Activated effector memory CD4-positive, alpha-beta T cell treated with anti-CD3 and anti-CD28 coated beads, Interleukin-2, amount 50 U/mL, for 16 hours (primary cell): ENCODE data around the gene ZNF534.
"Not testable (repeated sequence)": the region's sequence is repeated elsewhere in the genome, so short reads cannot be mapped to it uniquely, and the experiment has no call there.

Source experiments
- DNase-seq: peaks from one replicate; pipeline ENCODE4 v3.0.0-alpha.2; 2020

Gene ZNF534

GRCh38 chr19:52428937-52429336 lies at the start of gene ZNF534:
TSS of gene ZNF534 (plus strand) at chr19:52429148. CDS start at chr19:52431475, 2,327 bp downstream.
- DNase-seq: no peak

DNA sequence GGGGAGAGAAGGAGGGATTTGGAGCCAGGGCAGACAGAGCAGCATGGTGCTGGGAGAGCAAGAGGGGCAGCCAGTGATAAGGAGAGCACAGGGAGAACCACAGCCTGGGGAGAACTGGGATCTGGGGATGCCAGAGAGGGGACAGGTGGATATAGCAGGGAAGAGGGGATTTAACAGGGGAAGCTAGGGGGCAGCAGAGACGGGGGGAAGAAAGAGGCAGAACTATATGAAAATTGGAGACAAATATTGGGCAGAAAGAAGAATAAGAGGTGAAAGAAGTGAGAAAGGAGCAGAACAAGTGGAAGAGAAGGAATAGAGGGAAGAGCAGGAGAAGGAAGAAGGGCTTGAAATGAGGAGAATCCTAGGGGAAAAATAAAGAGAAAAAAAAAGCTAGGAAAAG lies 37.8 kb upstream of the ZNF534 start:
- DNase-seq: no peak

DNA sequence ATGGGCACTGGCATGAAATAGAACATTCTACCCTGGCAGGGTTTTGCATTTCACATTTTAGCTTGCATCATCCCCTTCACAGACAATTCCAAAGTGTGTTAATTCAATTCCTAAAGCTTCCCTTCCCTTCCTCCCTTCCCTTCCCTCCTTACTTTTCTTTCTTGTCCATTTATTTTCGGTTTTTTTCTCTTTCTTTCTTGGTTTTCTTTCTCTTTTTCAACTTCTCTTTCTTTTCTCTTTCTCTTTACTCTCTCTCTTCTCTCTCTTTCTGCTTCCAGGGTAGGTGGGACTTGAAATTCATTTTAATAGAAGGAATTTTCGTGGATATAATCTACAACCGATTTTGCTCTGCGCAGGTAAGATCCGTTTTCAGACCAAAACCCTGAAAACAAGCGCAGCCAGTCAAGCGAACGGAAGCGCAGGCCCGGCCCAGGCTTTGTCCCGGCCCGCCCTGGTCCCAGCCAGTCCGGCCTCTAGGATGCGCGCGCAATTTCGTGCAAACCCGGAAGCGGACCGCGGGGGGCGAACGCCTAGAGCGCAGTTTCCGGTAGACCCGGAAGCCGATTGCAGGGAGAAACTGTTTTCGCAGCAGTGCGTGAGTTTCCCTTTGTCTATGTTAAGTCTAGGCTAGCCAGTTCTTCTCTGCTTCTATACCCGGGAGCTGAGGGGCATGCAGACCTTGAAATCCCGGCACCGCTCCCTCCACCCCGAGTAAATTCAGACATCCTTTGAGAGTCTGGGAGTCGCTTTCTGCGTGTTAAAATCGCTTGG lies 31.5 kb upstream of the ZNF534 start, which contains the start of gene ZNF528:
TSS of gene ZNF528 (plus strand) at position 540 of the 771 bp plus-strand sequence. CDS start 4,165 bp downstream, outside the sequence.
- peak; percentile 97 for DNase-seq

DNA sequence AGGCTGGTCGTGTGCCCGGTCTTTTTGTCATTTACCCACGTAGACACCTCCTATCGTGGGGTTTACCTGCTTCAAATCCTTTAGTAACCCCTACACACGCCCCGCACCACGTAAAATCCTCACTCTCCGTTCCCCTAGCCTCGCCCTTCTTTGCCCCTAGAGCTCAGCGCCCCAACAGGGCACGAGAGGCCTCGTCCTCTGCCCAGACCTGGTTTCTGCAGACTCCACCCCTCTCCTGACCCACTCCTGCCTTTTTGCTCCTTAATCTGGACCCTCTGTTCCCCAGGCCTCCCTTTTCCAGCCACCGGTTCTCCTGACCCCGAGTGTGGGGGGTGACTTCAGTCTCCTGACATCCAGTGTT lies 30.9 kb upstream of the ZNF534 start:
- DNase-seq: no peak

DNA sequence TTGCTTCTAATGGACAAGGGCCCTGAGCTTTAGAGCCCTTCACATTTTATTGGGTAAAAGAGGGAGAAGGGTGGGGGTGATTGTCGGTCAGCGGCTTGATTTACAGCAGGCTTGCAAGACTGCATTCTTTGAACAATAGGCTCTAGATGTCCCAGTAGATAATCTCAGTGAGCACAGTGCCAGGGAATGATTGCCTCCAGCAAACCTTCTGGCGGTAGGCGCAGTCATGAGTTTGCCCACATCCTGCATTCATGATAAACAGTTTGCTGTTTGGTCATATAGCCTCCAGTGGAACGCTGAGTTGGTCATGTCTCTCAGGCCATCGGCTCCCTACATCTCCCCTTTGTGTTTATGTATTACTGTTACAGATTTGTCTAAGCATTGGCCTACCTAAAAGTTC lies 18.7 kb upstream of the ZNF534 start:
- no peak for DNase-seq

- DNase-seq: no peak
These were observed 13.2 kb upstream of the ZNF534 start for GRCh38 chr19:52415711-52416110.

- DNase-seq: no peak
These were observed 13.2 kb downstream of the ZNF534 start for GRCh38 chr19:52442179-52442578.

DNA sequence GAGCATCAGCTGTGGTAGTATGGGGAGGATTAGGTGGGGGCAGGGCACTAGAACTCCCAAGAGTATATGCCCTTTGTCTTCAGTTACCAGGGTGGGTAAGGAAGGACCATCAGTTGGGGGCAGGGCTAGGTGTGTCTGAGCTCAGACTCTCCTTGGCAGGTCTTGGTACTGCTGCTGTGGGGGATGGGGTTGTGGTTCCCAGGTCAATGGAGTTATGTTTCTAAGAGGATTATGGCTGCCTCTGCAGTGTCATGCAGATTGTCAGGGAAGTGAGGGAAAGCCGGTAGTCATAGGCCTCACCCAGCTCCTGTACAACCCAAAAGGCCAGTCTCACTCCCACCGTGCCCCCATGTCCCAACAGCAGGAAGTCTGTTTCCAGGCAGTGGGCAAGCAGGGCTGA lies 15.6 kb downstream of the ZNF534 start:
- DNase-seq: no peak

DNA sequence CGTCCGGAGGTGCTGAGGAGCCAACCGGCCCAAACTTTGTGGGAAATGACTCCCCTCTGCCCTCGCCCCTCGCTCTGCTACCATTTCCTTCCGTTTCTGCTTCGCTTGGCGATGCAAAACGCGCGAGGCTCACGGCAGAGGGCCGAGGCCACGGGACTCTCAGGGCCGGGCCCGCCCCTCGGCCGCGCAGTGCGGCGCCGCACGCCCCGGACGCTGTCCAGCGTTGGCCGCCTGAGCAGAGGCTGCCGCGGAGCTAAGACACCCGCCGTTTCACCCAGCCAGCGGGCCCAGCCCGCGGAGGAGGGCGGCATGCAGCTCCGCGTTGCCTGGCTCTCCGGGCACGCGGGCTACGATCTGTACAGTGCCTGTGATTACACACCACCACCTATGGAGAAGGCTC lies 22.3 kb downstream of the ZNF534 start:
- no peak for DNase-seq

- DNase-seq: peak; percentile 85
These were observed 24.6 kb downstream of the ZNF534 start, which contains the start of gene ZNF578 for GRCh38 chr19:52453324-52454094. TSS of gene ZNF578 (plus strand) at chr19:52453553. CDS start at chr19:52501846, 48,293 bp downstream.

DNA sequence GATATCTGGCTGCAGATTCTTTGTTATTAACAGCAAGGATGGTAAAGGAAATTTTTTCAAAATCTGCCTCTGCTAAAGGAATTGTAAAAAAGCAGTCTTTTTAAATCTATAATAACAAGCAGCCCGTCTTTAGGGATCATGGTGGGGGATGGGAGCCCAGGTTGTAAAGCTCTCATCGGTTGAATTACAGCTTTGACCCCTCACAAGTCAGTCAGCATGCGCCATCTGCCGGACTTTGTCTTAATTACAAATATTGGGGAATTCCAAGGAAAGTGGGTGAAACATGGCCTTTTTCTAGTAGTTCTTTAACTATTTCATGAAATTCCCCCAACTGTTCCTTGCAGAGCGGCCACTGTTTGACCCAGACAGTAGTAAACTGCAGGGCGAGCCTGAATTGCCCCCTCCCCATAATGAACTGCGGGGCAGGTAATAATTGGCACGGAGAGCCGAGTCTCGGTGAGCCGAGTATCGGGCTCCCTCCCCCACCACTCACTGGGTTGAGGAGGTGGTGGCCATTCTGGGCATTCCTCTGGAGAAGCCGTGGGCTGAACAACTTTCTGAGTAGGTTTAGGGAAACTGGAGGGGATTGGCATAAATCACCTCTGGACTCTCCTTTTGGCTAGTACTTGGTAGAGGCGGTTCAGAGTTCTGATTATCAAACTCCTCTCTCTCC lies 36.0 kb downstream of the ZNF534 start:
- DNase-seq: no peak

DNA sequence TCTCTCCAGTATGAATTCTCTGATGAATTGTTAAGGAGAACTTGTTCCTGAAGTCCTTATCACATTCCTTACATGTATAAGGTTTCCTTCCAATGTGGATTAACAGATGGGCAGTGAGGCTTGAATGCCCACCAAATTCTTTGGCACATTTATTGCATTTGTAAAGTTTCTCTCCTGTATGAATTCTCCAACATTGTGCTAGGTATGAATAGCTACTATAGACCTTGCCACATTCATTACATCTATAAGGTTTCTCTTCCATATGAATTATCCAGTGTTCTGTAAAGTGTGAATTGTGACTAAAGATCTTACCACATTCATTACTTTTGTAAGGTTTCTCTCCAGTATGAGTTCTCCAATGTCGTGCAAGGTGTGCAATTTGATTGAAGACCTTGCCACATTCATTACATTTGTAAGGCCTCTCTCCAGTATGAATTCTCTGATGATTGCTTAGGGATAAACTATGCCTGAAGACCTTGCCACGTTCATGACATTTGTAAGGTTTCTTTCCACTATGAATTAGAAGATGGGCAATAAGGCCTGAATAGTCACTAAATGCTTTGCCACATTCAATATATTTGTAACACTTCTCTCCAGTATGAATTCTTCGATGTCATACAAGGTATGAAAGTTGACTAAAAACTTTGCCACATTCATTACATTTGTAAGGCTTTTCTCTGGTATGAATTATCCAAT lies 44.9 kb downstream of the ZNF534 start:
- no peak for DNase-seq

- DNase-seq: no peak
These were observed 45.6 kb downstream of the ZNF534 start for GRCh38 chr19:52474351-52475127.

DNA sequence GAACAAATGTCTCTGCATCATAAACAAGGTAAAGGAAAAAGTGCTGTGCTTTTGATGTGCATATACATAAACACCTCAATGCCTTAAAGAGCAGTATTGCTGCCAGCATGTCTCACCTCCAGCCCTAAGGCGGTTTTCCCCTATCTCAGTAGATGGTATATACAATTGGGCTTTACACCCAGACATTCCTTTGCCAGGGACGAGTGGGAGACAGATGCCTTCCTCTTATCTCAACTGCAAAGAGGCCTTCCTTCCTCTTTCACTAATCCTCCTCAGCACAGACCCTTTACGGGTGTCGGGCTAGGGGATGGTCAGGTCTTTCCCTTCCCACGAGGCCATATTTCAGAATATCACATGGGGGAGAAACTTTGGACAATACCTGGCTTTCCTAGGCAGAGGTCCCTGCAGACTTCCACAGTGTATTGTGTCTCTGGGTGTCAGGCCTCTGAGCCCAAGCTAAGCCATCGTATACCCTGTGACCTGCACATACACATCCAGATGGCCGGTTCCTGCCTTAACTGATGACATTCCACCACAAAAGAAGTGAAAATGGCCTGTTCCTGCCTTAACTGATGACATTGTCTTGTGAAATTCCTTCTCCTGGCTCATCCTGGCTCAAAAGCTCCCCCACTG lies 55.3 kb downstream of the ZNF534 start:
- DNase-seq: not testable (repeated sequence)

DNA sequence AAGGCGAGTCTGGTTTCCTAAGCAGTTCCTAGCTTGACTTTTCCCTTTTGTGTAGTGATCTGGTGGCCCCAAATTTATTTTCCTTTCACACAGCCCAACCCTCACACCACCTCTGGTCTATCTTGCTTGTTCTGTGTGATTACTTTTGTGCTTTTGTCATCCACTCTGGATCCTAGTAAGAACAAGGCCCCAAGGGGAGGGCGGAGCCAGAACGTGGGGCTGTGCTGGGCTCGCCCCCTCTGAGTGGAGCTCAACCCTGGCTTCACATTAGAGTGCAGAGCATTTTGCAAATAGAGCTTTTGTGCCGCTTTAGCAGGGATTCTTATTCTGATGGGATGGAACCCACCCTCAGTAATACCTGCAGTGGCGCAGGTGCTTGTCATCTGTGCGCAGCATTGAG lies 56.1 kb downstream of the ZNF534 start:
- not testable (repeated sequence) for DNase-seq

DNA sequence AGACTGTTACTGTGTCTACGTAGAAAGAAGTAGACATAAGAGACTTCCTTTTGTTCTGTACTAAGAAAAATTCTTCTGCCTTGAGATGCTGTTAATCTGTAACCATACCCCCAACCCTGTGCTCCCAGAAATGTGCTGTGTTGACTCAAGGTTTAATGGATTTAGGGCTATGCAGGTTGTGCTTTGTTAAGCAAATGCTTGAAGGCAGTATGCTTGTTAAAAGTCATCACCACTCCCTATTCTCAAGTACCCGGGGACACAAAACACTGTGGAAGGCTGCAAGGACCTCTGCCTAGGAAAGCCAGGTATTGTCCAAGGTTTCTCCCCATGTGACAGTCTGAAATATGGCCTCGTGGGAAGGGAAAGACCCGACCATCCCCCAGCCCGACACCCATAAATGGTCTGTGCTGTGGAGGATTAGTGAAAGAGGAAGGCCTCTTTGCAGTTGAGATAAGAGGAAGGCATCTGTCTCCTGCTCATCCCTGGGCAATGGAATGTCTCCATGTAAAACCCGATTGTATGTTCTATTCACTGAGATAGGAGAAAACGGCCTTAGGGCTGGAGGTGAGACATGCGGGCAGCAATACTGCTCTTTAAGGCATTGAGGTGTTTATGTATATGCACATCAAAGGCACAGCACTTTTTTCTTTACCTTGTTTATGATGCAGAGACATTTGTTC lies 56.8 kb downstream of the ZNF534 start:
- not testable (repeated sequence) for DNase-seq

DNA sequence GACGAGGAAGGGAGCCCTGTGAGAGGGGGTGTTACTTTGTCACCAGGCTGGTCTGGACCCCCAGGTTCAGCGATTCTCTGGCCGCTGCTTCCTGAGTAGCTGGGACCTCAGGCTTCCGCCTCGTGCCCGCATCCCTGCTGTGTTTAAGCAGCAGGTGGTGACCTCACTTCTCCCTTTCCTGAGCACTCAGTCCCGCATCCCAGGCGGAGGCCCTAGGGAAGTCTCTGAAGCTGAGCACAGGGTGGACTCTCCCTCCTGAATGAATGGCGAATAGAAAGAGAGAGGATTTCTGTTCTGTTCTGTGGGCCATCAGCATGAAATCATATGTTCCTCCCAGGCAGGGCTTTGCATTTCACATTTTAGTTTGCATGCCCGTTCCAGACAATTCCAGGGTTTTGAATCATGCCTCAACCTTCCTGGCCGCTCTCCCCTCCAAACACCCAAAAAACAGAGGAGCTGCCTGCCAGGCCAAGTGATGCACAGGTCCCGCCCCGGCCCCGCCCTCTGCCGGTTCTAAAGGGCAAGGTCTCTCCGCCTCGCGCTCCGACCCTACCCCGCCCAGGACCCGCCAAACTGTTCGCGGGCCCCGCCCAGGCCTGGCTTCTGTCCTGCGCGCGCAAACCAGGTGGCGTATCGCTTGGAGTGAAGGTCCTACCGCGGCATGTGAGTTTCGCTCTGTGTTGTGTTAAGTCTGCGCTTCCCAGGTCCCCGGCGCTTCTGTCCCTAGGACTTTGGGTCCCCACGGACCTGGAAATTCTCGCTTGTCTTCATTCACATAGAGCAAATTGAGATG lies 63.4 kb downstream of the ZNF534 start:
- no peak for DNase-seq

GRCh38 chr19:52492994-52493470 lies 64.1 kb downstream of the ZNF534 start:
- DNase-seq: no peak

GRCh38 chr19:52494518-52494917 lies 65.6 kb downstream of the ZNF534 start:
- no peak for DNase-seq

GRCh38 chr19:52498571-52498970 lies 69.6 kb downstream of the ZNF534 start:
- no peak for DNase-seq
